Fibroblast of mammary gland (primary cell): Measurements from ENCODE around the gene VPS13A.

Experiments used
- DNase-seq: peaks from one replicate; pipeline ENCODE4 v3.0.0-alpha.2; 2010; ENCODE audit warnings: low read depth
- H3K4me3 ChIP-seq: 2 replicates; pipeline ENCODE4 v1.5.1; 2011; ENCODE audit warnings: low read depth, mild to moderate bottlenecking, low read length, moderate library complexity; ENCODE audit not compliant: control insufficient read depth
- CTCF ChIP-seq: conservative IDR thresholded peaks from 2 replicates; pipeline ENCODE4 v1.5.1; 2011; ENCODE audit warnings: low read depth, low read length, inconsistent platforms; ENCODE audit not compliant: control insufficient read depth, insufficient read depth

The VPS13A gene

DNA sequence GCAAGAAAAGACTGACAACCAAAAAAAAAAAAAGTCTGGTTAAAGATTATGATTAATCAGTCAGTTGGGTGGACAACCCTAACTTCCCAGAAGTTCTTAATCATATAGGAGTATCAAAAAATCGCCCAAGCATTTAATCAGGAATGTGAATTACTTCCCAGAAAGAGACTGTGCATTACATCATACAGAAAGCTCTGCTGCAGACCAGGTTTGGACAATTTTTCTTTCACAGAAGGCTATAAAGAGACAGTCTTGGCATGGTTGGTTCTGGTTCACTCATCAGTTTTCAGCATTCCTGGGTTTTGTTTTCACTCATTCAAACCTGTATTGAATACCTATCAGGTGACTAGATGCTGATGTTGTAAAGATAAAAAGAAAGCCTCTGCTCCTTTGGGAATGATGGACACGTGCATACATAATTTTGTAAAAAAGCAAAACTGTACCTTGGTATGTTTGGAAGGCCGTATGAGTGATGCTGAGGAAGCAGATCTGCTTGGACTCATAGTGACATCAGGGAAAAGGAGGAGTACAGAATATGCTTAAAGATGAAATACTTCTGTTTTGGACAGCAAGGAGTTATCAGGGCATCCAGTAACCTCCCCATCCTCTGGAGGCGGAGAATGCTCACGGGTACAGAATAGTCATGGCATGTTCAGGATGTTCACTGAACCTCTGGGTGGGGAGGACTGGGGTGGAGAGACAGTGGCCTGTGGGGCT lies 292.3 kb downstream of the VPS13A start:
- no peak for TF ChIP-seq CTCF
- DNase-seq = peak; percentile 35
- no peak overlapping the region for H3K4me3 ChIP-seq
